ENCODE measurements around the gene DPP4.
A peak's percentile ranks its signal among the peaks of the same experiment; 100 is the strongest.

Gene DPP4

GRCh38 chr2:162016080-162016479 lies 57.9 kb downstream of the DPP4 start:
- DNase-seq = no peak

- DNase-seq = peak; percentile 33 to 64 (median 52)
Observed at GRCh38 chr2:162014751-162015150, 59.3 kb downstream of the DPP4 start.

GRCh38 chr2:162013514-162014475 lies 60.2 kb downstream of the DPP4 start:
- peak; percentile 71 to 89 (median 80) for DNase-seq

- DNase-seq = no peak
Observed at GRCh38 chr2:162012565-162013058, 61.4 kb downstream of the DPP4 start.

- DNase-seq = no peak
Observed at GRCh38 chr2:162011706-162012564, 62.1 kb downstream of the DPP4 start.

- no peak for DNase-seq
Observed at GRCh38 chr2:162009543-162009942, 64.5 kb downstream of the DPP4 start.

GRCh38 chr2:162007447-162008040 lies 66.5 kb downstream of the DPP4 start:
- DNase-seq = peak in 2 of 4 experiments; percentile 55 to 68

- DNase-seq = no peak
Observed at GRCh38 chr2:162006337-162006736, 67.7 kb downstream of the DPP4 start.

GRCh38 chr2:162004031-162004430 lies 70.0 kb downstream of the DPP4 start:
- no peak for DNase-seq

GRCh38 chr2:162002623-162003235 lies 71.3 kb downstream of the DPP4 start:
- DNase-seq = peak in 3 of 4 experiments; percentile 23 to 43 (median 26)

- no peak for DNase-seq
Observed at GRCh38 chr2:162000431-162000830, 73.6 kb downstream of the DPP4 start.

GRCh38 chr2:161999321-161999720 lies 74.7 kb downstream of the DPP4 start:
- no peak for DNase-seq

- DNase-seq = no peak
Observed at GRCh38 chr2:161998857-161999256, 75.2 kb downstream of the DPP4 start.

- DNase-seq = no peak
Observed at GRCh38 chr2:161997916-161998471, 76.0 kb downstream of the DPP4 start.

- DNase-seq = no peak
Observed at GRCh38 chr2:161995553-161996016, 78.4 kb downstream of the DPP4 start.

- peak in 3 of 4 experiments; percentile 23 to 42 (median 30) for DNase-seq
Observed at GRCh38 chr2:161994761-161995520, 79.1 kb downstream of the DPP4 start.

- DNase-seq = no peak
Observed at GRCh38 chr2:161992531-161992930, 81.5 kb downstream of the DPP4 start.

- DNase-seq = no peak
Observed at GRCh38 chr2:161991991-161992390, 82.0 kb downstream of the DPP4 start.

GRCh38 chr2:161990741-161991140 lies 83.3 kb downstream of the DPP4 start:
- peak; percentile 51 to 89 (median 70) for DNase-seq

GRCh38 chr2:161990036-161990435 lies 84.0 kb downstream of the DPP4 start:
- no peak for DNase-seq

GRCh38 chr2:161988589-161988988 lies 85.4 kb downstream of the DPP4 start:
- no peak for DNase-seq
